Keratinocyte (primary cell): ENCODE data around the gene SEMA7A. TPM values are rescaled to one million over a fixed set of nuclear protein-coding genes. Genes with fewer than 3 reads are reported as not detected.

Experiments
- DNase-seq: peaks from one replicate; pipeline ENCODE4 v3.0.0-alpha.2; 2011; ENCODE audit warnings: low read depth, missing footprints, low spot score
- FAIRE-seq: peaks from 2 replicates; lab custom pipeline; 2011; peaks lifted over from hg19 to GRCh38; lab: Jason Lieb, UNC
- H2AFZ ChIP-seq: 2 replicates; pipeline ENCODE4 v1.6.0; 2012; ENCODE audit warnings: low read length, control low read depth, inconsistent platforms; ENCODE audit not compliant: control insufficient read depth
- H3K27ac ChIP-seq: 2 replicates; pipeline ENCODE4 v1.5.1; 2011; ENCODE audit warnings: low read length; ENCODE audit not compliant: control insufficient read depth, insufficient read depth
- H3K27me3 ChIP-seq: 3 replicates; pipeline ENCODE4 v1.6.0; 2011; ENCODE audit warnings: low read length; ENCODE audit not compliant: control insufficient read depth, insufficient read depth; ENCODE audit errors: extremely low read depth
- H3K36me3 ChIP-seq, 2 experiments: 2 replicates in 1 of 2; 3 replicates in 1 of 2; pipeline ENCODE4 v1.5.1; 2011; ENCODE audit warnings: low read length in 2 of 2, mild to moderate bottlenecking in 1 of 2; ENCODE audit not compliant: control insufficient read depth in 2 of 2, insufficient read depth in 2 of 2; ENCODE audit errors: extremely low read depth in 1 of 2
- H3K4me1 ChIP-seq: 3 replicates; pipeline ENCODE4 v1.5.1; 2011; ENCODE audit warnings: low read length; ENCODE audit not compliant: control insufficient read depth, insufficient read depth; ENCODE audit errors: extremely low read depth
- H3K4me2 ChIP-seq: 3 replicates; pipeline ENCODE4 v1.6.0; 2011; ENCODE audit warnings: low read depth, low read length; ENCODE audit not compliant: control insufficient read depth, insufficient read depth; ENCODE audit errors: extremely low read depth
- H3K4me3 ChIP-seq, 3 experiments: fragments of 200-600 bp in 1 of 3; sonication (generic) in 1 of 3; 2 replicates in 2 of 3; 3 replicates in 1 of 3; pipeline ENCODE4 v1.5.1; 2011 to 2016; ENCODE audit warnings: low read length in 3 of 3, mild to moderate bottlenecking in 3 of 3, control low read depth in 2 of 3, inconsistent platforms in 1 of 3, low read depth in 1 of 3, mixed read lengths in 1 of 3, mixed run types in 1 of 3, moderate library complexity in 1 of 3; ENCODE audit not compliant: control insufficient read depth in 2 of 3, insufficient read depth in 2 of 3; ENCODE audit errors: extremely low read depth in 1 of 3
- H3K79me2 ChIP-seq: 2 replicates; pipeline ENCODE4 v1.6.0; 2012; ENCODE audit warnings: low read length; ENCODE audit not compliant: control insufficient read depth, insufficient read depth
- H3K9ac ChIP-seq: 3 replicates; pipeline ENCODE4 v1.6.0; 2011; ENCODE audit warnings: low read length; ENCODE audit not compliant: control insufficient read depth, insufficient read depth; ENCODE audit errors: extremely low read depth
- H3K9me1 ChIP-seq: 3 replicates; pipeline ENCODE4 v1.6.0; 2011; ENCODE audit warnings: low read length; ENCODE audit not compliant: control insufficient read depth, insufficient read depth; ENCODE audit errors: extremely low read depth
- H3K9me3 ChIP-seq: 2 replicates; pipeline ENCODE4 v1.5.1; 2012; ENCODE audit warnings: low read depth, low read length; ENCODE audit not compliant: control insufficient read depth
- H4K20me1 ChIP-seq: 3 replicates; pipeline ENCODE4 v1.6.0; 2011; ENCODE audit warnings: low read length; ENCODE audit not compliant: control insufficient read depth, insufficient read depth; ENCODE audit errors: extremely low read depth
- CTCF ChIP-seq, 3 experiments: IDR thresholded peaks in 1 of 3; conservative IDR thresholded peaks in 1 of 3; optimal IDR thresholded peaks in 1 of 3; 2 replicates in 2 of 3; 3 replicates in 1 of 3; pipeline versions ENCODE3 to v1.5.1; 2011; ENCODE audit warnings: low read length in 3 of 3, mild to moderate bottlenecking in 3 of 3, moderate library complexity in 2 of 3, control low read depth in 1 of 3, inconsistent platforms in 1 of 3; ENCODE audit not compliant: insufficient read depth in 2 of 3; ENCODE audit errors: extremely low read depth in 1 of 3
- EZH2 ChIP-seq: IDR thresholded peaks from one replicate; pipeline ENCODE4 v1.6.1; 2012; ENCODE audit warnings: inconsistent platforms, mild to moderate bottlenecking, low read length, moderate library complexity
- dilution Hi-C: fragments of 300-500 bp; cut with MboI; formaldehyde crosslinking; loops from one replicate; pipeline ENCODE4 v1.7.0; 2020; ENCODE audit warnings: low sequenced_read_pairs; ENCODE audit not compliant: extremely low pct_ligation_motif_present
- polyA plus RNA-seq, 5 experiments: library from polyadenylated mRNA; depleted of rRNA in 3 of 5; stranded (reverse) in 3 of 5; stranded (forward) in 1 of 5; unstranded in 1 of 5; fragments of >200 nt; gene quantifications; 1 replicate in 1 of 5; 2 replicates in 3 of 5; 3 replicates in 1 of 5; pipeline versions ENCODE4 v1.2.1 to v1.2.3, GENCODE V29; 2011 to 2012; ENCODE audit warnings: missing spikeins in 2 of 5, low read depth in 1 of 5, low replicate concordance in 1 of 5

SEMA7A gene
- polyA plus RNA-seq, 1 donor (not counting 4 experiments of a cell fraction or from before 2014, with no cell fraction given) = 8.0 TPM

- H3K79me2 ChIP-seq = no peaks in the 10 kb centered on the region
- no peak within 1 kb of the TSS for H2AFZ ChIP-seq
- H3K9me1 ChIP-seq = no peaks in the 10 kb centered on the region
- peaks cover 6% of the 10 kb centered on the region for H3K4me1 ChIP-seq
- H3K9ac ChIP-seq = no peak within 1 kb of the TSS
- H3K4me3 ChIP-seq = no peak within 1 kb of the TSS
- H4K20me1 ChIP-seq = no peaks in the 10 kb centered on the region
- no peak for FAIRE-seq
- H3K9me3 ChIP-seq = no peaks in the 10 kb centered on the region
- no peak within 1 kb of the TSS for H3K27ac ChIP-seq
- DNase-seq = no peak
- dilution Hi-C loops = no loop called here
- no peak within 1 kb of the TSS for H3K4me2 ChIP-seq
- TF ChIP-seq EZH2 (no peak), CTCF (optimal IDR thresholded peaks at IDR 0.05 in 1 of 3, IDR thresholded peaks at IDR 0.05 in 1 of 3, conservative IDR thresholded peaks at IDR 0.05 in 1 of 3; ENCODE audit: extremely low read depth in 1 of 3, insufficient read depth in 2 of 3, low read length in 3 of 3) (no peak)
- H3K27me3 ChIP-seq = peaks cover 44% of the 10 kb centered on the region
- no peaks in the 10 kb centered on the region for H3K36me3 ChIP-seq
These were observed 66.4 kb downstream of the SEMA7A start, which contains the start of gene CYP11A1 for GRCh38 chr15:74367296-74367854. Gene CYP11A1 (minus strand): TSS chr15:74367646. CDS start chr15:74367585, 61 bp downstream.

GRCh38 chr15:74365598-74366445 is 67.9 kb downstream of the SEMA7A start:
- H3K4me3 ChIP-seq = peak overlapping the region; percentile 15 to 57 (median 45)
- no peaks in the 10 kb centered on the region for H4K20me1 ChIP-seq
- dilution Hi-C loops = no loop called here
- no peaks in the 10 kb centered on the region for H3K9me3 ChIP-seq
- H3K79me2 ChIP-seq = no peaks in the 10 kb centered on the region
- TF ChIP-seq EZH2 (no peak), CTCF (optimal IDR thresholded peaks at IDR 0.05 in 1 of 3, IDR thresholded peaks at IDR 0.05 in 1 of 3, conservative IDR thresholded peaks at IDR 0.05 in 1 of 3; ENCODE audit: extremely low read depth in 1 of 3, insufficient read depth in 2 of 3, low read length in 3 of 3) (no peak)
- DNase-seq (no peak), FAIRE-seq (no peak)
- H3K9ac ChIP-seq = peak overlapping the region; percentile 61
- H3K27ac ChIP-seq = no peak overlapping the region
- no peaks in the 10 kb centered on the region for H3K36me3 ChIP-seq
- peak overlapping the region; percentile 80 for H2AFZ ChIP-seq
- peak overlapping the region; percentile 78 for H3K4me2 ChIP-seq
- peaks cover 6% of the 10 kb centered on the region for H3K4me1 ChIP-seq
- H3K27me3 ChIP-seq = peaks cover 34% of the 10 kb centered on the region
- no peaks in the 10 kb centered on the region for H3K9me1 ChIP-seq
